Body of pancreas (tissue), 4 donors: ENCODE measurements around the gene COL8A1. TPM values are rescaled to one million over a fixed set of nuclear protein-coding genes. Genes with fewer than 3 reads are reported as not detected.

ENCODE experiments used
- ATAC-seq: fragments of 150-250 bp; one replicate; pipeline ENCODE4 v1.9.1; 2016
- DNase-seq, 4 donors: peaks; one replicate each; pipeline ENCODE4 v3.0.0-alpha.2; 2019
- H3K27ac ChIP-seq, 4 donors: fragments of 200-600 bp; sonication (generic); 1 replicate in 3 of 4; 2 replicates in 1 of 4; pipeline versions ENCODE4 v1.5.1 to v1.6.1; 2016 to 2019; ENCODE audit warnings: mild to moderate bottlenecking in 1 of 4, mixed read lengths in 1 of 4, moderate library complexity in 1 of 4
- H3K27me3 ChIP-seq, 2 donors: fragments of 200-600 bp; sonication (generic); one replicate each; pipeline ENCODE4 v1.6.0; 2016; ENCODE audit warnings: mild to moderate bottlenecking in 1 of 2
- H3K36me3 ChIP-seq, 2 donors: fragments of 200-600 bp; sonication (generic); replicated peaks in 1 of 2; 2 replicates each; pipeline ENCODE4 v1.5.1; 2016; ENCODE audit warnings: low read depth in 2 of 2; ENCODE audit not compliant: insufficient read depth in 1 of 2
- H3K4me1 ChIP-seq: fragments of 200-600 bp; sonication (generic); one replicate; pipeline ENCODE4 v1.6.0; 2016
- H3K4me3 ChIP-seq, 2 donors: fragments of 200-600 bp; sonication (generic); 1 replicate in 1 of 2; 2 replicates in 1 of 2; pipeline ENCODE4 v1.5.1; 2016 to 2019
- H3K9me3 ChIP-seq, 3 donors: fragments of 200-600 bp; sonication (generic); 1 replicate in 2 of 3; 2 replicates in 1 of 3; pipeline ENCODE4 v1.5.1; 2016
- CTCF ChIP-seq, 7 experiments: fragments of 450-650 bp in 4 of 7; fragments of 200-600 bp in 3 of 7; sonication (generic) in 3 of 7; IDR thresholded peaks; one replicate each; pipeline ENCODE4 v1.5.1; 2016 to 2019; ENCODE audit warnings: antibody characterized with exemption in 7 of 7
- POLR2A ChIP-seq, 3 donors: fragments of 450-650 bp; IDR thresholded peaks; one replicate each; pipeline ENCODE4 v1.6.1; 2016; ENCODE audit warnings: antibody characterized with exemption in 3 of 3, mild to moderate bottlenecking in 2 of 3
- WGBS, 2 donors: methylation state at CpG; one replicate each; pipeline ENCODE4 v1.1.5; 2017; 5-methylcytosine and 5-hydroxymethylcytosine counted together
- intact Hi-C: fragments of 100-400 bp; cut with DNase I; formaldehyde crosslinking; loops from one replicate; pipeline ENCODE4 v1.15.1; 2023
- total RNA-seq, 2 donors: library from RNA; depleted of rRNA; stranded (reverse); fragments of >200 nt; gene quantifications; one replicate each; pipeline ENCODE4 v1.1.0, GENCODE V29; 2016

Gene COL8A1
- total RNA-seq, 2 donors from 2014 or later: 0.99 to 5.4 TPM

GRCh38 chr3:99817437-99818240 is 179.2 kb downstream of the COL8A1 start, which contains the start of gene CMSS1:
CMSS1 (plus strand) TSS chr3:99817862.
- intact Hi-C loops: no loop called here
- H3K27me3 ChIP-seq: no peaks in the 10 kb centered on the region
- peaks cover 16% of the 10 kb centered on the region for H3K4me1 ChIP-seq
- no peaks in the 10 kb centered on the region for H3K36me3 ChIP-seq
- 0% methylated on average over 44 to 60 of the region's 60 CpGs for WGBS, 2 donors
- peak in 4 of 7 experiments; percentile 23 to 49 (median 40) for TF ChIP-seq CTCF (IDR thresholded peaks at IDR 0.05)
- TF ChIP-seq POLR2A (IDR thresholded peaks at IDR 0.05): peak; percentile 51 to 80 (median 78)
- peak within 1 kb of the TSS; percentile 54 to 62 for H3K4me3 ChIP-seq
- H3K9me3 ChIP-seq: no peaks in the 10 kb centered on the region
- ATAC-seq: peak; percentile 99
- DNase-seq: peak; percentile 92 to 95 (median 94)
- H3K27ac ChIP-seq: peak within 1 kb of the TSS; percentile 76 to 92 (median 89)

GRCh38 chr3:99818818-99819217 is 180.4 kb downstream of the COL8A1 start:
- H3K27me3 ChIP-seq: no peaks in the 10 kb centered on the region
- H3K4me1 ChIP-seq: peaks cover 23% of the 10 kb centered on the region
- TF ChIP-seq CTCF (IDR thresholded peaks at IDR 0.05) (no peak), POLR2A (IDR thresholded peaks at IDR 0.05) (no peak)
- H3K27ac ChIP-seq: no peak overlapping the region
- DNase-seq (no peak), ATAC-seq (no peak)
- H3K36me3 ChIP-seq: no peaks in the 10 kb centered on the region
- intact Hi-C loops: no loop called here
- 73 to 83% methylated on average over 2 of the region's 2 CpGs for WGBS, 2 donors
- no peaks in the 10 kb centered on the region for H3K9me3 ChIP-seq
- H3K4me3 ChIP-seq: no peak overlapping the region

- intact Hi-C loops: no loop called here
- TF ChIP-seq POLR2A (IDR thresholded peaks at IDR 0.05) (no peak), CTCF (IDR thresholded peaks at IDR 0.05) (no peak)
- WGBS, 2 donors: 61 to 65% methylated on average over 14 of the region's 14 CpGs
- no peak overlapping the region for H3K4me3 ChIP-seq
- H3K27ac ChIP-seq: peak overlapping the region in 3 of 4 donors; percentile 9 to 63 (median 19)
- no peaks in the 10 kb centered on the region for H3K27me3 ChIP-seq
- H3K36me3 ChIP-seq: no peaks in the 10 kb centered on the region
- peaks cover 12% of the 10 kb centered on the region for H3K4me1 ChIP-seq
- no peaks in the 10 kb centered on the region for H3K9me3 ChIP-seq
- peak in 1 of 4 donors; percentile 29 for DNase-seq
- ATAC-seq: peak; percentile 73
These were observed 185.6 kb downstream of the COL8A1 start for GRCh38 chr3:99823723-99824711.

- no peaks in the 10 kb centered on the region for H3K36me3 ChIP-seq
- peak overlapping the region in 1 of 4 donors; percentile 63 for H3K27ac ChIP-seq
- no peak for ATAC-seq
- H3K4me1 ChIP-seq: peaks cover 10% of the 10 kb centered on the region
- H3K4me3 ChIP-seq: no peak overlapping the region
- intact Hi-C loops: no loop called here
- DNase-seq: no peak
- WGBS, 2 donors: 47 to 63% methylated on average over 3 of the region's 3 CpGs
- TF ChIP-seq CTCF (IDR thresholded peaks at IDR 0.05): no peak
- no peak for TF ChIP-seq POLR2A (IDR thresholded peaks at IDR 0.05)
- H3K9me3 ChIP-seq: no peaks in the 10 kb centered on the region
- H3K27me3 ChIP-seq: no peaks in the 10 kb centered on the region
These were observed 186.7 kb downstream of the COL8A1 start for GRCh38 chr3:99825004-99825640.
